Measurements from ENCODE around the gene TRPV4.

Gene TRPV4

GRCh38 chr12:109828754-109829511 is 4.3 kb downstream of the TRPV4 start:
- DNase-seq (ENCODE audit: low spot score), result no peak

GRCh38 chr12:109827566-109828550 is 5.3 kb downstream of the TRPV4 start:
- DNase-seq (ENCODE audit: low spot score), result no peak

- no peak for DNase-seq (ENCODE audit: low spot score)
Measured at GRCh38 chr12:109827080-109827479, 6.1 kb downstream of the TRPV4 start.

- DNase-seq (ENCODE audit: low spot score), result no peak
Measured at GRCh38 chr12:109824731-109825130, 8.5 kb downstream of the TRPV4 start.

GRCh38 chr12:109822951-109823411 is 10.2 kb downstream of the TRPV4 start:
- DNase-seq (ENCODE audit: low spot score), result no peak

- DNase-seq (ENCODE audit: low spot score), result no peak
Measured at GRCh38 chr12:109822416-109822815, 10.8 kb downstream of the TRPV4 start.

DNA sequence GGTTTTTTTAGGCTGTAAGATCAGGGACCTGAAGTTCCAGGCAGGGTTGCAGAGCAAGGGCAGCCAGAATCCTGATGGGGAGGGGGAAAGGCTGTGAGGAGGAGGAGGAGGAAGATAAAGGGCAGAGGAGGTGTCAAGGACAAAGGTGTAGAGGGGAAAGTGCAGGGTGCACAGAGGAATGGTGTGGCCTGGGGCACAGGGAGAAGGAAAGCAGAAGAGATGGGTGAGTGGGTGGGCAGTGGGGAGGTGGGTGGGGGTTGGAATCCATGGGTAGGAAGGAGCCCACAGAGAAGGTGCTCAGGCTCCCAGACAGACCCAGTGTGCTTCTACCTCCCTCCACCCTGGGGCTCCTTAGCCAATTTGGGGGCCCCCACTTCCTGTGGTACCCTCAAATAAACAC is 11.2 kb downstream of the TRPV4 start:
- DNase-seq (ENCODE audit: low spot score), result no peak

DNA sequence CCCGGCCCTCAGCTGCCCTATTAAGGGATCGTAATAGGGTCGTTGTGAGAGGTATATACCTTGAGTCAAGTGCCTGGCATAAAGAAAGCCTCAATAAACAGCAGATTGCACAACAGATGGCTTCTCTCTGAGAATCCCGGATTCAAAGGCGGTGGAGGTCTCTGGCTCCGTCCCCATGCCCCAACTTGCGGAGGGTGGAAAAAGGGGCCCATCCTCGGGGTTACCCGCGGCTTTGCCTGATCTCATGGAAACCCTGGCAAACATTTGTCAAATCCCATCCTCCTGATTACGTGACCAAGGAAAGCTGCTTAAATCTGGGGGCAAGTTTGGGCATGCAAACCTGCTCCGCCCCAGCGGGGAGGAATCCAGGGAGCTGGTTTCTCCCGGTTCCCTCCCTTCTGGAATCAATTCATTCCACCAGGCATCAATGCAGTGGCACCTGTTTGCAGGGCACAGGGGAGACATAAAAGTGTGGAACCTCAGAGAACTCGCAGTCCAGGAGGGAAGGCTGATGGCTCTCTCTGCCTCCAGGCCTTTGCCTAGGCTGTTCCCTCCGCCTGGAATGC is 12.3 kb downstream of the TRPV4 start:
- DNase-seq (ENCODE audit: low spot score), result no peak

DNA sequence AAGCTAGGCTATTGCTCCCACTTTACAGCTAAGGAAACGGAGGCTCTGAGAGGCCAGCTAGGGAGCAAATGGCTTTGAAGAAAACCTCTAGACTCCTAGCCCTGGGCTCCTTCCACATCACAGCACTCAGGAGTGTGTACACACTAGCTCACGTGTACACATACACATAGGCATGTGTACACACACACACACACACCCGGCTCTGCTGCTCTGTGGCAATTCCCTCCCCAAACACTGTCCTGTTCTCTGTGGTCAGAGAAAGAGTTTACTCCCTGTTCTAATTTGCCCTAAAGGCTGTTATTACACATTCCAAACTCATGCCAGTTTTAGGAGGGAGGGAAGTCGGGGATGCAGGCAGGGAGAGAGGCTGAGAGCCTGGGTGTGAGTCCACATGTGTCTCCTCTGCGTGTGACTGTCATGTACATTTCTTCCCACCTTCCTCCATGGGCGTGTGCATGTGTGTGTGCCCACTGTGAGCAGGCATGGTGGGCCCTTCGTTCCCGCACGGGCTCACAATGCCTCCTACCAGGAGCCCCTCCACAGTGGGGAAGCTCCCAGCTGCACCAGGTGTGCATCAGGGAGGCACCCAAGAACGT is 14.2 kb downstream of the TRPV4 start:
- DNase-seq (ENCODE audit: low spot score), result peak; percentile 91

DNA sequence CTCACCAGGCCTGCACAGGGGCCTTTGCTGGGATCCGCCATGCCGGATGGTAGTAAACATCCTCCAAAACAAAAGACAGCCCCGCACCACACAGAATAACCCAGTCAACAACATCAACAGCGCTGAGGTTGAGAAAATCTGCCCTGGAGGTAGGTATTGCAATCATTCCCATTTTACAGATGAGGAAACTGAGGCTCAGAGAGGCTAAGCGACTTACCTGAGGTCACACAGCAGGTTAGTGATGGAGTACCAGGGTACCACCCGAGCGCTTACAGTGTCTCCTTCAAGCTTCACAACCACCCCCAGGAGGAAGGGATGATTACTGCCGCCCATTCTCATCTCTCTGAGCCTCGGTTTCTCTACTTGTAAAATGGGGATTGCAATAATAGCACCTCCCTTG is 14.9 kb downstream of the TRPV4 start:
- no peak for DNase-seq (ENCODE audit: low spot score)

- no peak for DNase-seq (ENCODE audit: low spot score)
Measured at GRCh38 chr12:109817627-109818231, 15.5 kb downstream of the TRPV4 start.

DNA sequence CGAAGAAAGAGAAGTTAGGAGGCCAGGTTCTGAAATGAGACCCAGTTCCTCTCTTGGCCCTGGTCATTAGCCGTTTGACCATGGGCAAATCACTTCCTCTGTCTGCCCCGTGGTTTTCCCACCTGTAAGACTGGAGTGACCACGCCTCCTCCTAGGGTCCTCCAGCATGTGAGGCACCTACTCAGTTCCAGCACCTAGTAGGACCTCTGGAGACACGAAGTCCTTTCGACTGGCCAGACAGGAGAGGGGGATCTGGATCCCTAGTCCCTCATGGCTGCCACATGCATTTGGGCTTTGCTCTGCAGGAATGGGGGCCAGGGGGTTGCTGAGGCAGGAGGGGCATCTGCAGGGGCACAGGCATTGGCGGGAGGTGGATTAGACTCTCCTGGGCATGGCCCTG is 16.3 kb downstream of the TRPV4 start:
- DNase-seq (ENCODE audit: low spot score), result no peak

DNA sequence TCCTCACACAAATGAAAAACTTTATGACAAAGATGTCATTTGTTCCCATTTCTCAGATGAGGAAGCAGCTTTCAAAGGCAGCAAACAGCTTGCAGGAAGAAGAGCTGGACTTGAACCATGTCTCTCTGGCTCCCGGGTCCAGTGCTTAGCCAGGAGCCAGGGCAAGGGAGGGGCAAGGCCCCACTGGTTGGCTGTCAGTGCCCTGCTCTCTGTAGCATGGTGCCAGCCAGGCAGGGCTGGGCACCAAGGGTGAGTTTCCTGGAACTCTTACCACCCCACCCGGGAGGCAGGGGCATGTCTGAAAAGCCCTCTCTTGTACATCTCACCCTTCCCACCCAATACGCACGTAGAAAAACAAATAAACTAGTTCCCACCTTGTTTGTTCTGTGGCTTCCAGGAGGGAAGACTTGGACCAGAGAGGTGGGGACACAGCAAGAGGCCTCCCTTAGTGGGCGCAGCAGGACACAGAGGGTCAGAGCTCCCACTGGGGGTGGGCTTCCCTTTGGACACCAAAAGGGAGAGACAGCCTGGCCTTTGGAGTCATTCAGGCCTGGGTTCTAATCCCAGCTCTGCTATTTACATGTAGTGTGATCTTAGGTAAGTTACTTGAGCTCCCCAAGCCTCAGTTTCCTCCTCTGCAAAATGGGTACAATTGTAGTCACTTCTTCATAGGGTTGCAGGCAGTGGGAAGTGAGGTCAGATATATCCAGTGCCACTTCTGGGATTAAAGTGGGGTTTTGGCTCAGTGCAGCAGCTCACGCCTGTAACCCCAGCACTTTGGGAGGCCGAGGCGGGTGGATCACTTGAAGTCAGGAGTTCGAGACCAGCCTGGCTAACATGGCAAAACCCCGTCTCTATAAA is 17.2 kb downstream of the TRPV4 start:
- DNase-seq (ENCODE audit: low spot score), result no peak

DNA sequence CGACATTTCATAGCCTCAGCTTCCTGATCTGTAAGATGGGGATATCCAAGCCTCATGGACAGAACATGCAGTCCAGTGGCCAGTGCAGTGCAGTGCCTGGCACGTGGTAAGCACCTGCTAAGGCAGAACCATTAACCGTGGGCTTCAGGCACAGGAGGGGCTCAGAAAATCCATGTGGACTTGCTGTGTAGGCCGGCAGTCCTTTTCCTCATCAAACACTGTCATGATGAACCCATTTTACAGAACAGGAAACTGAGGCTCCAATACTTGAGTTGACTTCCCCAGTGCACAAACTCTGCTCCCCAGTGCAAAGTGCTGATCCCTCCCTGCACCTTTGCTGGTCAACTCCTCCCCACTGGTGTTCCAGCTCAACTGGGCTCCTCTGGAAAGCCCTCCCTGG is 18.0 kb downstream of the TRPV4 start:
- DNase-seq (ENCODE audit: low spot score), result no peak

- no peak for DNase-seq (ENCODE audit: low spot score)
Measured at GRCh38 chr12:109814600-109815150, 18.5 kb downstream of the TRPV4 start.

- DNase-seq (ENCODE audit: low spot score), result no peak
Measured at GRCh38 chr12:109813810-109814416, 19.3 kb downstream of the TRPV4 start.

- DNase-seq (ENCODE audit: low spot score), result no peak
Measured at GRCh38 chr12:109811624-109811995, 21.6 kb downstream of the TRPV4 start.

GRCh38 chr12:109810954-109811623 is 22.1 kb downstream of the TRPV4 start:
- DNase-seq (ENCODE audit: low spot score), result no peak

- no peak for DNase-seq (ENCODE audit: low spot score)
Measured at GRCh38 chr12:109808876-109809646, 24.1 kb downstream of the TRPV4 start.

Data from AG08395 (cell line).